COR-L47 (cell line): ENCODE results near the gene MYLK4.

Experiments used
- DNase-seq: peaks from one replicate; lab custom pipeline; 2025; lab: John Stamatoyannopoulos, UW

The MYLK4 gene

GRCh38 chr6:2695454-2696095, 55.1 kb downstream of the MYLK4 start:
- DNase-seq: peak; percentile 5

- DNase-seq: no peak
Measured at GRCh38 chr6:2693231-2693630, 57.5 kb downstream of the MYLK4 start.

- DNase-seq: no peak
Measured at GRCh38 chr6:2688401-2689064, 62.2 kb downstream of the MYLK4 start.

GRCh38 chr6:2687456-2687855, 63.3 kb downstream of the MYLK4 start:
- no peak for DNase-seq

GRCh38 chr6:2686515-2686914, 64.2 kb downstream of the MYLK4 start:
- no peak for DNase-seq

GRCh38 chr6:2684766-2685754, 65.7 kb downstream of the MYLK4 start:
- DNase-seq: no peak

- no peak for DNase-seq
Measured at GRCh38 chr6:2684103-2684749, 66.5 kb downstream of the MYLK4 start.

GRCh38 chr6:2680264-2680922, 70.3 kb downstream of the MYLK4 start:
- no peak for DNase-seq

- DNase-seq: no peak
Measured at GRCh38 chr6:2677080-2677593, 73.6 kb downstream of the MYLK4 start.

GRCh38 chr6:2676048-2676447, 74.7 kb downstream of the MYLK4 start:
- no peak for DNase-seq

- no peak for DNase-seq
Measured at GRCh38 chr6:2674857-2675256, 75.9 kb downstream of the MYLK4 start.

- no peak for DNase-seq
Measured at GRCh38 chr6:2669067-2669700, 81.5 kb downstream of the MYLK4 start.

- DNase-seq: no peak
Measured at GRCh38 chr6:2667617-2668016, 83.1 kb downstream of the MYLK4 start.

GRCh38 chr6:2666906-2667575, 83.7 kb downstream of the MYLK4 start:
- DNase-seq: no peak

GRCh38 chr6:2665146-2666070, 85.3 kb downstream of the MYLK4 start:
- peak; percentile 11 for DNase-seq

GRCh38 chr6:2663123-2663522, 87.6 kb downstream of the MYLK4 start:
- DNase-seq: no peak

GRCh38 chr6:2661651-2662050, 89.1 kb downstream of the MYLK4 start:
- DNase-seq: no peak

GRCh38 chr6:2659882-2660281, 90.8 kb downstream of the MYLK4 start:
- DNase-seq: no peak

GRCh38 chr6:2659381-2659780, 91.3 kb downstream of the MYLK4 start:
- DNase-seq: no peak
